ENCODE results near the gene IL31RA.

Gene IL31RA

GRCh38 chr5:55923865-55924500 lies 72.8 kb downstream of the IL31RA start:
- ChIA-PET POLR2A (interaction anchor here (0.6 kb wide), 1 partner anchor 12 kb away, joined by 4 read pairs; no protein-coding TSS in a partner anchor), CTCF (interaction anchor here (1.1 to 4.3 kb wide), 5 partner anchors 9 to 277 kb away, joined by 3 to 36 read pairs (median 4); no protein-coding TSS in a partner anchor)
- no peak for DNase-seq (ENCODE audit: extremely low spot score)
- no peak for TF ChIP-seq CTCF (IDR thresholded peaks at IDR 0.05; ENCODE audit: control extremely low read depth, extremely low read depth, low read depth, missing control alignments)

- no peak for TF ChIP-seq CTCF (IDR thresholded peaks at IDR 0.05; ENCODE audit: control extremely low read depth, extremely low read depth, low read depth, missing control alignments)
- CTCF ChIA-PET: interaction anchor here (1.1 to 4.3 kb wide), 2 partner anchors 10 to 12 kb away, joined by 4 to 36 read pairs; no protein-coding TSS in a partner anchor
- POLR2A ChIA-PET: no interaction called here
- no peak for DNase-seq (ENCODE audit: extremely low spot score)
Observed at GRCh38 chr5:55924744-55925143, 73.6 kb downstream of the IL31RA start.

- no peak for TF ChIP-seq CTCF (IDR thresholded peaks at IDR 0.05; ENCODE audit: control extremely low read depth, extremely low read depth, low read depth, missing control alignments)
- ChIA-PET POLR2A (no interaction called here), CTCF (interaction anchor here (4.3 kb wide), 1 partner anchor 11 kb away, joined by 36 read pairs; no protein-coding TSS in a partner anchor)
- no peak for DNase-seq (ENCODE audit: extremely low spot score)
Observed at GRCh38 chr5:55925181-55925580, 74.0 kb downstream of the IL31RA start.

- ChIA-PET CTCF (interaction anchor here (1.3 to 4.3 kb wide), 2 partner anchors 11 kb away, joined by 4 to 36 read pairs; no protein-coding TSS in a partner anchor), POLR2A (no interaction called here)
- TF ChIP-seq CTCF (IDR thresholded peaks at IDR 0.05; ENCODE audit: control extremely low read depth, extremely low read depth, low read depth, missing control alignments): no peak
- no peak for DNase-seq (ENCODE audit: extremely low spot score)
Observed at GRCh38 chr5:55925712-55926111, 74.6 kb downstream of the IL31RA start.

- DNase-seq (ENCODE audit: extremely low spot score): no peak
- POLR2A ChIA-PET: no interaction called here
- TF ChIP-seq CTCF (IDR thresholded peaks at IDR 0.05; ENCODE audit: control extremely low read depth, extremely low read depth, low read depth, missing control alignments): no peak
- CTCF ChIA-PET: interaction anchor here (1.3 kb wide), 1 partner anchor 10 kb away, joined by 4 read pairs; no protein-coding TSS in a partner anchor
Observed at GRCh38 chr5:55926476-55926875, 75.3 kb downstream of the IL31RA start.

- no peak for DNase-seq (ENCODE audit: extremely low spot score)
- no peak for TF ChIP-seq CTCF (IDR thresholded peaks at IDR 0.05; ENCODE audit: control extremely low read depth, extremely low read depth, low read depth, missing control alignments)
- ChIA-PET CTCF (no interaction called here), POLR2A (no interaction called here)
Observed at GRCh38 chr5:55927861-55928655, 76.9 kb downstream of the IL31RA start.
